Right cardiac atrium (tissue), 5 donors: ENCODE measurements around the gene NRSN2. TPM values are rescaled to one million over a fixed set of nuclear protein-coding genes. Genes with fewer than 3 reads are reported as not detected.
"Not testable (repeated sequence)": the region's sequence is repeated elsewhere in the genome, so short reads cannot be mapped to it uniquely, and the experiment has no call there.

Source experiments
- ATAC-seq, 2 donors: fragments of 200-7000 bp; cut with Tn5 transposase; one replicate each; pipeline versions ENCODE4 v1.8.0 to v1.9.1; 2020; ENCODE audit warnings: moderate library complexity in 2 of 2, mild to moderate bottlenecking in 1 of 2
- DNase-seq, 3 donors: peaks; one replicate each; pipeline ENCODE4 v3.0.0-alpha.2; 2020
- H3K27ac ChIP-seq: one replicate; pipeline ENCODE4 v1.5.1; 2013; ENCODE audit warnings: mild to moderate bottlenecking, low read length, control low read depth, moderate library complexity
- H3K27me3 ChIP-seq: one replicate; pipeline ENCODE4 v1.6.1; 2013; ENCODE audit not compliant: control insufficient read depth, insufficient read depth
- H3K4me1 ChIP-seq: one replicate; pipeline ENCODE4 v1.6.1; 2013; ENCODE audit warnings: low read length; ENCODE audit not compliant: control insufficient read depth, insufficient read depth
- H3K4me3 ChIP-seq: one replicate; pipeline ENCODE4 v1.5.1; 2013; ENCODE audit warnings: low read length, control low read depth
- H3K9me3 ChIP-seq: one replicate; pipeline ENCODE4 v1.6.1; 2013; ENCODE audit warnings: low read length; ENCODE audit not compliant: control insufficient read depth
- WGBS: extraction: QIAGEN DNeasy Blood & Tissue Kit; methylation state at CpG from one replicate; pipeline ENCODE4 v1.1.7; 2013; 5-methylcytosine and 5-hydroxymethylcytosine counted together
- intact Hi-C, 4 donors: fragments of 100-400 bp; cut with DNase I; formaldehyde crosslinking; loops; one replicate each; pipeline versions ENCODE4 v1.11.0 to v1.14.0; 2022 to 2023
- polyA plus RNA-seq: library from polyadenylated mRNA; stranded (reverse); fragments of 200-250 nt; gene quantifications from one replicate; pipeline ENCODE4 v1.2.3, GENCODE V29; 2013
- total RNA-seq, 4 donors: library from RNA; stranded (reverse); fragmentation: NEBNext Ultra II Directional; extraction: Animal tissue kit (Norgen Biotek cat#: 25700); gene quantifications; one replicate each; pipeline ENCODE4 v1.2.1, GENCODE V29; 2021
- donor health status: healthy with polysubstance abuse.
- donor health status: DM: no; HTN: yes; CAD: no.
- donor health status: DM: no; HTN: no; CAD: no.
- donor health status: DM: no; HTN: yes; CAD: no; lungs with severe emphysema.
- donor health status: DM: yes; HTN: yes; CAD: no.

Gene NRSN2
- total and polyA plus RNA-seq, 5 donors = 24.5 to 30.9 (median 25.0) TPM

- Histone ChIP-seq H3K27ac (no peak overlapping the region), H3K27me3 (no peaks in the 10 kb centered on the region), H3K4me1 (peaks cover 6% of the 10 kb centered on the region), H3K9me3 (no peaks in the 10 kb centered on the region), H3K4me3 (no peak overlapping the region)
- no peak for ATAC-seq
- intact Hi-C loops = no loop called here
- 87% methylated on average over 7 of the region's 7 CpGs for WGBS
- DNase-seq = peak in 1 of 3 donors; percentile 14
These were observed 23.3 kb downstream of the NRSN2 start for GRCh38 chr20:370151-370600.

- Histone ChIP-seq H3K4me3 (no peak overlapping the region), H3K27ac (peak overlapping the region; percentile 9), H3K27me3 (no peaks in the 10 kb centered on the region), H3K4me1 (peaks cover 6% of the 10 kb centered on the region), H3K9me3 (no peaks in the 10 kb centered on the region)
- no peak for ATAC-seq
- DNase-seq = peak in 1 of 3 donors; percentile 9
- intact Hi-C loops = no loop called here
- 80% methylated on average over 7 of the region's 7 CpGs for WGBS
These were observed 24.3 kb downstream of the NRSN2 start for GRCh38 chr20:370977-371754.

- Histone ChIP-seq H3K27me3 (no peaks in the 10 kb centered on the region), H3K27ac (peak overlapping the region; percentile 63), H3K4me1 (peaks cover 6% of the 10 kb centered on the region), H3K9me3 (no peaks in the 10 kb centered on the region), H3K4me3 (no peak overlapping the region)
- peak; percentile 71 to 90 (median 86) for DNase-seq
- 55% methylated on average over 10 of the region's 10 CpGs for WGBS
- intact Hi-C loops = no loop called here
- peak; percentile 74 to 91 for ATAC-seq
These were observed 25.0 kb downstream of the NRSN2 start for GRCh38 chr20:371755-372542.

- ATAC-seq, H3K4me3 ChIP-seq, H3K4me1 ChIP-seq, H3K27me3 ChIP-seq, H3K9me3 ChIP-seq, H3K27ac ChIP-seq, intact Hi-C loops: not testable (repeated sequence)
- DNase-seq = peak in 1 of 3 donors; percentile 2
- WGBS = 87% methylated on average over 11 of the region's 11 CpGs
These were observed 25.7 kb downstream of the NRSN2 start for GRCh38 chr20:372543-373082.

GRCh38 chr20:373171-373890, 26.4 kb downstream of the NRSN2 start:
- 50% methylated on average over 9 of the region's 9 CpGs for WGBS
- Histone ChIP-seq H3K9me3 (no peaks in the 10 kb centered on the region), H3K4me1 (peaks cover 6% of the 10 kb centered on the region), H3K27me3 (no peaks in the 10 kb centered on the region), H3K27ac (no peak overlapping the region), H3K4me3 (no peak overlapping the region)
- peak; percentile 53 to 63 (median 56) for DNase-seq
- intact Hi-C loops = no loop called here
- peak in 1 of 2 donors; percentile 67 for ATAC-seq

GRCh38 chr20:375265-375889, 28.5 kb downstream of the NRSN2 start:
- ATAC-seq (no peak), DNase-seq (no peak)
- no peaks in the 10 kb centered on the region for H3K27me3 ChIP-seq
- H3K4me3 ChIP-seq = no peak overlapping the region
- no peak overlapping the region for H3K27ac ChIP-seq
- intact Hi-C loops = no loop called here
- H3K9me3 ChIP-seq = no peaks in the 10 kb centered on the region
- H3K4me1 ChIP-seq = peaks cover 6% of the 10 kb centered on the region
- 81% methylated on average over 10 of the region's 10 CpGs for WGBS

- Histone ChIP-seq H3K4me1 (peaks cover 6% of the 10 kb centered on the region), H3K27ac (no peak overlapping the region), H3K27me3 (no peaks in the 10 kb centered on the region), H3K9me3 (no peaks in the 10 kb centered on the region), H3K4me3 (no peak overlapping the region)
- intact Hi-C loops = no loop called here
- no peak for ATAC-seq
- 22% methylated on average over 2 of the region's 2 CpGs for WGBS
- DNase-seq = no peak
These were observed 29.2 kb downstream of the NRSN2 start for GRCh38 chr20:376089-376488.

GRCh38 chr20:376750-377149, 29.8 kb downstream of the NRSN2 start:
- Histone ChIP-seq H3K27me3 (no peaks in the 10 kb centered on the region), H3K4me1 (peaks cover 3% of the 10 kb centered on the region), H3K9me3 (no peaks in the 10 kb centered on the region), H3K27ac (no peak overlapping the region), H3K4me3 (no peak overlapping the region)
- 63% methylated on average over 2 of the region's 2 CpGs for WGBS
- DNase-seq (no peak), ATAC-seq (no peak)
- intact Hi-C loops = no loop called here

GRCh38 chr20:377578-377977, 30.7 kb downstream of the NRSN2 start:
- 94% methylated on average over 12 of the region's 12 CpGs for WGBS
- intact Hi-C loops = not testable (repeated sequence)

GRCh38 chr20:378961-379336, 32.0 kb downstream of the NRSN2 start:
- ATAC-seq (no peak), DNase-seq (no peak)
- intact Hi-C loops = no loop called here
- Histone ChIP-seq H3K27ac (no peak overlapping the region), H3K4me1 (no peaks in the 10 kb centered on the region), H3K9me3 (no peaks in the 10 kb centered on the region), H3K27me3 (no peaks in the 10 kb centered on the region), H3K4me3 (no peak overlapping the region)
- 84% methylated on average over 5 of the region's 5 CpGs for WGBS

More at GRCh38 chr20:377578-377977, 30.7 kb downstream of the NRSN2 start:
- not testable (repeated sequence) for H3K27ac ChIP-seq, ATAC-seq, H3K4me3 ChIP-seq, DNase-seq, H3K27me3 ChIP-seq, H3K9me3 ChIP-seq, H3K4me1 ChIP-seq
